Spleen (tissue), 11 donors: Measurements from ENCODE around the gene SEMA6D. TPM values are rescaled to one million over a fixed set of nuclear protein-coding genes. Genes with fewer than 3 reads are reported as not detected.

Source experiments
- DNase-seq: peaks from one replicate; pipeline ENCODE4 v3.0.0-alpha.2; 2020
- H3K27ac ChIP-seq, 8 donors: fragments of 200-600 bp; sonication (generic) in 7 of 8; 1 replicate in 4 of 8; 2 replicates in 4 of 8; pipeline versions ENCODE4 v1.5.0 to v1.8.0; 2016 to 2021; ENCODE audit warnings: inconsistent platforms in 4 of 8, mild to moderate bottlenecking in 4 of 8, moderate library complexity in 1 of 8
- H3K27me3 ChIP-seq, 7 donors: fragments of 200-600 bp; sonication (generic) in 6 of 7; replicated peaks in 1 of 7; 1 replicate in 4 of 7; 2 replicates in 3 of 7; pipeline versions ENCODE4 v1.5.0 to v1.8.0; 2016 to 2021; ENCODE audit warnings: inconsistent platforms in 3 of 7, mild to moderate bottlenecking in 1 of 7
- H3K36me3 ChIP-seq, 6 donors: fragments of 200-600 bp; sonication (generic) in 5 of 6; 1 replicate in 4 of 6; 2 replicates in 2 of 6; pipeline versions ENCODE4 v1.5.0 to v1.8.0; 2016 to 2021; ENCODE audit warnings: inconsistent platforms in 2 of 6
- H3K4me1 ChIP-seq, 6 donors: fragments of 200-600 bp; sonication (generic) in 5 of 6; 1 replicate in 3 of 6; 2 replicates in 3 of 6; pipeline versions ENCODE4 v1.5.0 to v1.8.0; 2016 to 2021; ENCODE audit warnings: inconsistent platforms in 3 of 6
- H3K4me3 ChIP-seq, 8 donors: fragments of 200-600 bp; sonication (generic) in 7 of 8; 1 replicate in 4 of 8; 2 replicates in 4 of 8; pipeline versions ENCODE4 v1.5.0 to v1.8.0; 2016 to 2021; ENCODE audit warnings: inconsistent platforms in 4 of 8, mild to moderate bottlenecking in 4 of 8, moderate library complexity in 2 of 8
- H3K9me3 ChIP-seq, 8 donors: fragments of 200-600 bp; sonication (generic) in 7 of 8; 1 replicate in 4 of 8; 2 replicates in 4 of 8; pipeline versions ENCODE4 v1.5.0 to v1.8.0; 2016 to 2021; ENCODE audit warnings: inconsistent platforms in 4 of 8
- POLR2A ChIP-seq, 3 donors: fragments of 450-650 bp; IDR thresholded peaks; one replicate each; pipeline ENCODE4 v1.5.1; 2017; ENCODE audit warnings: antibody characterized with exemption in 3 of 3, mild to moderate bottlenecking in 1 of 3
- POLR2AphosphoS5 ChIP-seq, 3 donors: sonication (generic); formaldehyde crosslinking; IDR thresholded peaks; one replicate each; pipeline ENCODE4 v1.5.1; 2017; ENCODE audit warnings: antibody characterized with exemption in 3 of 3
- WGBS, 5 donors: extraction: QIAGEN DNeasy Blood & Tissue Kit in 3 of 5; methylation state at CpG; one replicate each; pipeline versions ENCODE4 v1.1.5 to v1.1.7; 2013 to 2018; 5-methylcytosine and 5-hydroxymethylcytosine counted together
- intact Hi-C: fragments of 100-400 bp; cut with DNase I; formaldehyde crosslinking; loops from one replicate; pipeline ENCODE4 v1.15.0; 2023; ENCODE audit warnings: low total_unique reads
- polyA plus RNA-seq, 3 donors: library from polyadenylated mRNA; stranded (reverse); fragments of 200-250 nt; gene quantifications; one replicate each; pipeline ENCODE4 v1.2.1, GENCODE V29; 2013
- total RNA-seq, 7 donors: library from RNA; depleted of rRNA in 3 of 7; stranded (reverse); fragments of >200 nt in 3 of 7; fragmentation: NEBNext Ultra II Directional in 4 of 7; extraction: Animal tissue kit (Norgen Biotek cat#: 25700) in 4 of 7; gene quantifications; one replicate each; pipeline versions ENCODE4 v1.1.0 to v1.2.1, GENCODE V29; 2016 to 2021
- TF ChIP-seq, protein P1 (sequence below), 11 experiments: fragments of 200-600 bp in 7 of 11; fragments of 450-650 bp in 4 of 11; sonication (generic) in 4 of 11; IDR thresholded peaks in 8 of 11; conservative IDR thresholded peaks in 3 of 11; 1 replicate in 7 of 11; 2 replicates in 4 of 11; pipeline versions ENCODE4 v1.4.0 to v1.8.0; 2016 to 2021; ENCODE audit warnings: antibody characterized with exemption in 11 of 11, inconsistent platforms in 4 of 11, mild to moderate bottlenecking in 1 of 11
- donor health status: healthy with polysubstance abuse.
- donor health status: DM: no; HTN: no; CAD: no; lungs with moderate emphysema.
- donor health status: DM: no; HTN: no; CAD: no.
- donor health status: Bipolar disorder and iron deficiency.
- donor health status: healthy.
- donor health status: DM: no; HTN: no; CAD: no.
- donor health status: DM: yes; HTN: yes; CAD: no.

The SEMA6D gene
- total and polyA plus RNA-seq, 10 donors, result 0.52 to 6.5 (median 2.3) TPM

DNA sequence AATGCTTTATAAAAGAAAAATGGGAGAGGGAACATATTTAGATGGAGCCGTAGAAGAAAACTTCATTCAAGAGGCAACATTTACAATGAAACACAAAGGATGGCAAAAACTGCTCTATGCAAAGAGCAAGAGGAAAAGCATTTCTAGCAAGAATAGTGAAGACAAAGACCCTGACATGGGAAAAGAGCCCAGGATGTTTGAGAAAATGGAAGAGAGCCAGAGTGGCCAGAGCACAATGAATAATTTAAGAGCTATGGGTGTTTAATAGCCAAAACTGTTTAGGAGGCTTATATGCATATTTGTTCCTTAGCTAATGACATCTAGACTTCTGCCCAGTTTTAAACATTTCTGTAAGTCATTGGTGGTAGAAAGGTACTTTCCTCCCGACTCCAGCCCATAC is 25.4 kb upstream of the SEMA6D start:
- H3K27ac ChIP-seq, result no peak overlapping the region
- no peaks in the 10 kb centered on the region for H3K9me3 ChIP-seq
- H3K27me3 ChIP-seq, result no peaks in the 10 kb centered on the region
- DNase-seq, result no peak
- WGBS, 5 donors, result 73 to 86% (median 81%) methylated on average over 2 of the region's 2 CpGs
- peaks cover 0 to 2% (median 0%) of the 10 kb centered on the region in 6 donors for H3K4me1 ChIP-seq
- no peaks in the 10 kb centered on the region for H3K36me3 ChIP-seq
- no peak overlapping the region for H3K4me3 ChIP-seq
- TF ChIP-seq POLR2AphosphoS5 (IDR thresholded peaks at IDR 0.05), result no peak
- no peak for TF ChIP-seq POLR2A (IDR thresholded peaks at IDR 0.05)
- TF ChIP-seq, protein P1, sequence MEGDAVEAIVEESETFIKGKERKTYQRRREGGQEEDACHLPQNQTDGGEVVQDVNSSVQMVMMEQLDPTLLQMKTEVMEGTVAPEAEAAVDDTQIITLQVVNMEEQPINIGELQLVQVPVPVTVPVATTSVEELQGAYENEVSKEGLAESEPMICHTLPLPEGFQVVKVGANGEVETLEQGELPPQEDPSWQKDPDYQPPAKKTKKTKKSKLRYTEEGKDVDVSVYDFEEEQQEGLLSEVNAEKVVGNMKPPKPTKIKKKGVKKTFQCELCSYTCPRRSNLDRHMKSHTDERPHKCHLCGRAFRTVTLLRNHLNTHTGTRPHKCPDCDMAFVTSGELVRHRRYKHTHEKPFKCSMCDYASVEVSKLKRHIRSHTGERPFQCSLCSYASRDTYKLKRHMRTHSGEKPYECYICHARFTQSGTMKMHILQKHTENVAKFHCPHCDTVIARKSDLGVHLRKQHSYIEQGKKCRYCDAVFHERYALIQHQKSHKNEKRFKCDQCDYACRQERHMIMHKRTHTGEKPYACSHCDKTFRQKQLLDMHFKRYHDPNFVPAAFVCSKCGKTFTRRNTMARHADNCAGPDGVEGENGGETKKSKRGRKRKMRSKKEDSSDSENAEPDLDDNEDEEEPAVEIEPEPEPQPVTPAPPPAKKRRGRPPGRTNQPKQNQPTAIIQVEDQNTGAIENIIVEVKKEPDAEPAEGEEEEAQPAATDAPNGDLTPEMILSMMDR (IDR thresholded peaks at IDR 0.05 in 8 of 11, conservative IDR thresholded peaks at IDR 0.05 in 3 of 11), result no peak
- intact Hi-C loops, result no loop called here

DNA sequence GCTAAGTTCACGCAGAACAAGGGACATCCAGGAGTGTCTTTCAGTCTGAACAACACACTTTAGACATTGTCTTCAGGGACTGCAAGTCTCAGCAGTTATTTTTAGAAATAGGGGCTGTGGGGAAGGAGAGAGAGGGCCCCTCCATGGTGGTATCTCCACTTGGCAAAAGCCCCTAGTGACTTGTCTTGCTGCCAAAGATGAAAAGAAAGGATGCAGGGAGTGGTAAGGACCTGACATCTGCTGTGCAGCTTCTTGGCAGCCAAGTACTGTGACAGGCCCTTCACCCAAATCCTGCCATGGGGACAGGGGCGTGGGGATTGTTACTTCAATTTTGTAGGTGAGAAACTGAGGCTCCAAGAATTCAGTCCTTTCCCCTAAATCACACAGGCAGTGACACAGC is 21.0 kb upstream of the SEMA6D start:
- H3K9me3 ChIP-seq, result no peaks in the 10 kb centered on the region
- no peak overlapping the region for H3K4me3 ChIP-seq
- DNase-seq, result no peak
- TF ChIP-seq POLR2AphosphoS5 (IDR thresholded peaks at IDR 0.05), result no peak
- TF ChIP-seq, protein P1 (IDR thresholded peaks at IDR 0.05 in 8 of 11, conservative IDR thresholded peaks at IDR 0.05 in 3 of 11), result no peak
- H3K27me3 ChIP-seq, result no peaks in the 10 kb centered on the region
- 77 to 90% (median 81%) methylated on average over 2 of the region's 2 CpGs for WGBS, 5 donors
- intact Hi-C loops, result no loop called here
- peaks cover 0 to 5% (median 0%) of the 10 kb centered on the region in 6 donors for H3K4me1 ChIP-seq
- H3K36me3 ChIP-seq, result no peaks in the 10 kb centered on the region
- H3K27ac ChIP-seq, result no peak overlapping the region

DNA sequence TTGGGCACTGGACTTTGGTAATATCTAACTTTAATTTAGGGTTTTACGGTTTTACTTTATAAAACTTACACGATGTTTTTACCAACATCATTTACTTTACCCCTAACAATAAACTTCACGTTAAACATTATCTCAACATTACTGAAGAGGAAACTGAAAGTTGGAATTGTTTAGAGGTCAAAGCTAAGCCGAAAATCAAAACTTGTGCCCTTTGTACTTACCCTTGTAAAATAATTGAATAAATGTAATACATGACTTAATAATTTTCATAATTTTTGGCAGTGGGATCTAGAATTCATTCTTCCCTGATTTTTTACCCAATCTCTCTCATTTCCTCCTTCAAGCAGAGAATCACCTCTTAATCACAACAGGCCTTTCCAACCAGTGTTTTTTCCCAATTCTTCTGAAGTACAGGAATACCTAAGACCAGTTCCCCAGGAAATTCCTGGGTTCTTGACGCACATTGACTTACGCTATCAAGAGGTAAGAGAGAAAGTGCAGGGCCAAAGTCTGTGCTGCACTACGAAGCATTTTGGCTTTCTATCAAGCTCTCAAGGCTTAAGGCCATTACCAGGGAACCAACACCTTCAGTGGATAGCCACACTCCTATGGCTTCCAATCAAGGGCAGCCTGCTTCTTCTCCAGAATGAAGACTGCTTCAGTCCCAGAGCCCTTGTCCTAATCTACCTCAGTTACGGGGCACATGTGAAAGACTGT is 11.9 kb upstream of the SEMA6D start:
- TF ChIP-seq, protein P1 (IDR thresholded peaks at IDR 0.05 in 8 of 11, conservative IDR thresholded peaks at IDR 0.05 in 3 of 11), result no peak
- TF ChIP-seq POLR2AphosphoS5 (IDR thresholded peaks at IDR 0.05), result no peak
- TF ChIP-seq POLR2A (IDR thresholded peaks at IDR 0.05), result no peak
- H3K4me3 ChIP-seq, result no peak overlapping the region
- H3K9me3 ChIP-seq, result no peaks in the 10 kb centered on the region
- DNase-seq, result no peak
- intact Hi-C loops, result no loop called here
- H3K36me3 ChIP-seq, result no peaks in the 10 kb centered on the region
- 74 to 86% (median 80%) methylated on average over 8 of the region's 8 CpGs for WGBS, 5 donors
- H3K27ac ChIP-seq, result no peak overlapping the region
- no peaks in the 10 kb centered on the region for H3K4me1 ChIP-seq
- H3K27me3 ChIP-seq, result no peaks in the 10 kb centered on the region

DNA sequence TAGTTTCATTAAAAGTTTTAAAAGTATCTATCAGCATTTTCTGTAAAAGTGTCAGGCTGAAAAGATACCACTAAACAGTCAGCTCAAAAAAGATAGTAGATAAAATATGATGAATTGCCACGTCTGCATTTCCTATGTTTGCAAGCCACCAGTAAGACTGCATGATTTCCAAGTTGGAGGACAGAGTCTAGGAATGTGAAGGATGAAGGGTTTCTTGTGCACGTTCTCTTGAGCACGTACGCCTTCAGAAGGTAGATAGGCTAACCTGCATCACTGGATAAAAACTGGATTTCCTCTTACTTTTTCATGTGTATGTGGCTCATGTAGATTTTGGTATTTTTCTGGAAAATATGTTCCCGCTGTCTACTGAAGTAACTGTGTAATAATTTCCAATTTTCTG is 9.9 kb upstream of the SEMA6D start:
- no peak for TF ChIP-seq POLR2AphosphoS5 (IDR thresholded peaks at IDR 0.05)
- no peak for TF ChIP-seq POLR2A (IDR thresholded peaks at IDR 0.05)
- TF ChIP-seq, protein P1 (IDR thresholded peaks at IDR 0.05 in 8 of 11, conservative IDR thresholded peaks at IDR 0.05 in 3 of 11), result no peak
- H3K9me3 ChIP-seq, result no peaks in the 10 kb centered on the region
- H3K36me3 ChIP-seq, result no peaks in the 10 kb centered on the region
- H3K4me3 ChIP-seq, result no peak overlapping the region
- DNase-seq, result no peak
- intact Hi-C loops, result no loop called here
- no peak overlapping the region for H3K27ac ChIP-seq
- no peaks in the 10 kb centered on the region for H3K4me1 ChIP-seq
- WGBS, 5 donors, result 75 to 92% (median 91%) methylated on average over 5 of the region's 5 CpGs
- H3K27me3 ChIP-seq, result no peaks in the 10 kb centered on the region
